ENCODE measurements around the gene EFS.

Gene EFS

GRCh38 chr14:23322568-23323517 lies 42.1 kb downstream of the EFS start:
- TF ChIP-seq GATA2 (IDR thresholded peaks at IDR 0.05; ENCODE audit: low read depth, low read length) (no peak), GATA3 (IDR thresholded peaks at IDR 0.05; ENCODE audit: low read depth, low read length) (no peak)

- TF ChIP-seq GATA2 (IDR thresholded peaks at IDR 0.05; ENCODE audit: low read depth, low read length) (no peak), GATA3 (IDR thresholded peaks at IDR 0.05; ENCODE audit: low read depth, low read length) (no peak)
These were observed 43.1 kb downstream of the EFS start for GRCh38 chr14:23321572-23322547.

- no peak for TF ChIP-seq GATA3 (IDR thresholded peaks at IDR 0.05; ENCODE audit: low read depth, low read length)
- peak; percentile 20; the same call in 1 of the 2 replicates for TF ChIP-seq GATA2 (IDR thresholded peaks at IDR 0.05; ENCODE audit: low read depth, low read length)
These were observed 44.1 kb downstream of the EFS start, which contains the start of gene PABPN1 for GRCh38 chr14:23320584-23321571. Gene PABPN1, plus strand, starts transcription at chr14:23321457. Its CDS starts 13 bp downstream, at chr14:23321470.

GRCh38 chr14:23319746-23320583 lies 45.0 kb downstream of the EFS start:
- TF ChIP-seq GATA2 (IDR thresholded peaks at IDR 0.05; ENCODE audit: low read depth, low read length) (no peak), GATA3 (IDR thresholded peaks at IDR 0.05; ENCODE audit: low read depth, low read length) (no peak)

- TF ChIP-seq GATA2 (IDR thresholded peaks at IDR 0.05; ENCODE audit: low read depth, low read length) = no peak
- TF ChIP-seq GATA3 (IDR thresholded peaks at IDR 0.05; ENCODE audit: low read depth, low read length) = no peak
These were observed 48.7 kb downstream of the EFS start for GRCh38 chr14:23316300-23316699.

GRCh38 chr14:23310546-23310945 lies 54.4 kb downstream of the EFS start:
- TF ChIP-seq GATA3 (IDR thresholded peaks at IDR 0.05; ENCODE audit: low read depth, low read length) = no peak
- TF ChIP-seq GATA2 (IDR thresholded peaks at IDR 0.05; ENCODE audit: low read depth, low read length) = no peak

- TF ChIP-seq GATA2 (IDR thresholded peaks at IDR 0.05; ENCODE audit: low read depth, low read length) (no peak), GATA3 (IDR thresholded peaks at IDR 0.05; ENCODE audit: low read depth, low read length) (no peak)
These were observed 56.1 kb downstream of the EFS start for GRCh38 chr14:23308721-23309445.

- TF ChIP-seq GATA2 (IDR thresholded peaks at IDR 0.05; ENCODE audit: low read depth, low read length) = no peak
- no peak for TF ChIP-seq GATA3 (IDR thresholded peaks at IDR 0.05; ENCODE audit: low read depth, low read length)
These were observed 57.0 kb downstream of the EFS start for GRCh38 chr14:23307687-23308644.

- TF ChIP-seq GATA3 (IDR thresholded peaks at IDR 0.05; ENCODE audit: low read depth, low read length) (no peak), GATA2 (IDR thresholded peaks at IDR 0.05; ENCODE audit: low read depth, low read length) (no peak)
These were observed 57.8 kb downstream of the EFS start for GRCh38 chr14:23307146-23307530.

- no peak for TF ChIP-seq GATA3 (IDR thresholded peaks at IDR 0.05; ENCODE audit: low read depth, low read length)
- TF ChIP-seq GATA2 (IDR thresholded peaks at IDR 0.05; ENCODE audit: low read depth, low read length) = no peak
These were observed 58.4 kb downstream of the EFS start, which contains the start of gene BCL2L2 for GRCh38 chr14:23306412-23307145. Gene BCL2L2, plus strand, starts transcription at chr14:23306833. Its CDS starts 935 bp downstream, at chr14:23307768.

All from SH-SY5Y (cell line).